SU-DHL-6 (cell line): ENCODE data around the gene GOLGA6L9.
"Not testable (repeated sequence)": the region's sequence is repeated elsewhere in the genome, so short reads cannot be mapped to it uniquely, and the experiment has no call there.

Source experiments
- EZH2phosphoT487 ChIP-seq: fragments of 200-600 bp; sonication (generic), shearing (Covaris generic); conservative IDR thresholded peaks from 2 replicates; pipeline ENCODE4 v1.6.1; 2018; ENCODE audit warnings: mild to moderate bottlenecking, antibody characterized with exemption, low read length, moderate library complexity, mixed read lengths
- TF ChIP-seq, protein P1 (sequence below): fragments of 200-600 bp; sonication (generic); IDR thresholded peaks from one replicate; pipeline ENCODE4 v1.5.1; 2017; ENCODE audit warnings: antibody characterized with exemption, mild to moderate bottlenecking, low read length, moderate library complexity; ENCODE audit not compliant: insufficient read depth, poor library complexity, severe bottlenecking

- TF ChIP-seq, protein P1, sequence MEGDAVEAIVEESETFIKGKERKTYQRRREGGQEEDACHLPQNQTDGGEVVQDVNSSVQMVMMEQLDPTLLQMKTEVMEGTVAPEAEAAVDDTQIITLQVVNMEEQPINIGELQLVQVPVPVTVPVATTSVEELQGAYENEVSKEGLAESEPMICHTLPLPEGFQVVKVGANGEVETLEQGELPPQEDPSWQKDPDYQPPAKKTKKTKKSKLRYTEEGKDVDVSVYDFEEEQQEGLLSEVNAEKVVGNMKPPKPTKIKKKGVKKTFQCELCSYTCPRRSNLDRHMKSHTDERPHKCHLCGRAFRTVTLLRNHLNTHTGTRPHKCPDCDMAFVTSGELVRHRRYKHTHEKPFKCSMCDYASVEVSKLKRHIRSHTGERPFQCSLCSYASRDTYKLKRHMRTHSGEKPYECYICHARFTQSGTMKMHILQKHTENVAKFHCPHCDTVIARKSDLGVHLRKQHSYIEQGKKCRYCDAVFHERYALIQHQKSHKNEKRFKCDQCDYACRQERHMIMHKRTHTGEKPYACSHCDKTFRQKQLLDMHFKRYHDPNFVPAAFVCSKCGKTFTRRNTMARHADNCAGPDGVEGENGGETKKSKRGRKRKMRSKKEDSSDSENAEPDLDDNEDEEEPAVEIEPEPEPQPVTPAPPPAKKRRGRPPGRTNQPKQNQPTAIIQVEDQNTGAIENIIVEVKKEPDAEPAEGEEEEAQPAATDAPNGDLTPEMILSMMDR: not testable (repeated sequence)
- not testable (repeated sequence) for TF ChIP-seq EZH2phosphoT487
Observed at GRCh38 chr15:82392077-82392476, 37.5 kb upstream of the GOLGA6L9 start.
